ENCODE results near the gene CDC123.
"Not testable (repeated sequence)": the region's sequence is repeated elsewhere in the genome, so short reads cannot be mapped to it uniquely, and the experiment has no call there.

CDC123 gene

GRCh38 chr10:12237265-12238220 is 41.6 kb downstream of the CDC123 start:
- DNase-seq: no peak

- no peak for DNase-seq
Observed at GRCh38 chr10:12238821-12239220, 42.8 kb downstream of the CDC123 start.

- DNase-seq: no peak
Observed at GRCh38 chr10:12241810-12242529, 46.0 kb downstream of the CDC123 start.

- DNase-seq: no peak
Observed at GRCh38 chr10:12243864-12244620, 48.1 kb downstream of the CDC123 start.

GRCh38 chr10:12250181-12250580 is 54.2 kb downstream of the CDC123 start:
- no peak for DNase-seq

GRCh38 chr10:12250702-12251101 is 54.7 kb downstream of the CDC123 start:
- not testable (repeated sequence) for DNase-seq

GRCh38 chr10:12251581-12251980 is 55.6 kb downstream of the CDC123 start:
- no peak for DNase-seq

- DNase-seq: no peak
Observed at GRCh38 chr10:12252882-12253546, 57.0 kb downstream of the CDC123 start.

- DNase-seq: no peak
Observed at GRCh38 chr10:12255048-12255447, 59.1 kb downstream of the CDC123 start.

- DNase-seq: no peak
Observed at GRCh38 chr10:12259988-12260387, 64.0 kb downstream of the CDC123 start.

- no peak for DNase-seq
Observed at GRCh38 chr10:12262278-12262981, 66.4 kb downstream of the CDC123 start.

- DNase-seq: peak; percentile 60
Observed at GRCh38 chr10:12264204-12264940, 68.4 kb downstream of the CDC123 start.

GRCh38 chr10:12269056-12269455 is 73.1 kb downstream of the CDC123 start:
- no peak for DNase-seq

- no peak for DNase-seq
Observed at GRCh38 chr10:12271210-12271540, 75.2 kb downstream of the CDC123 start.

GRCh38 chr10:12277862-12278261 is 81.9 kb downstream of the CDC123 start:
- DNase-seq: not testable (repeated sequence)

GRCh38 chr10:12279281-12279680 is 83.3 kb downstream of the CDC123 start:
- DNase-seq: no peak

- no peak for DNase-seq
Observed at GRCh38 chr10:12287772-12288171, 91.8 kb downstream of the CDC123 start.

- DNase-seq: not testable (repeated sequence)
Observed at GRCh38 chr10:12297784-12298183, 101.8 kb downstream of the CDC123 start.

- no peak for DNase-seq
Observed at GRCh38 chr10:12299222-12299965, 103.4 kb downstream of the CDC123 start.
